Bone marrow (tissue), 2 donors: ENCODE data around the gene STAC.
"Not testable (repeated sequence)": the region's sequence is repeated elsewhere in the genome, so short reads cannot be mapped to it uniquely, and the experiment has no call there.

Experiments used
- DNase-seq, 2 donors: peaks; one replicate each; lab custom pipeline; 2025; lab: John Stamatoyannopoulos, UW

Gene STAC

DNA sequence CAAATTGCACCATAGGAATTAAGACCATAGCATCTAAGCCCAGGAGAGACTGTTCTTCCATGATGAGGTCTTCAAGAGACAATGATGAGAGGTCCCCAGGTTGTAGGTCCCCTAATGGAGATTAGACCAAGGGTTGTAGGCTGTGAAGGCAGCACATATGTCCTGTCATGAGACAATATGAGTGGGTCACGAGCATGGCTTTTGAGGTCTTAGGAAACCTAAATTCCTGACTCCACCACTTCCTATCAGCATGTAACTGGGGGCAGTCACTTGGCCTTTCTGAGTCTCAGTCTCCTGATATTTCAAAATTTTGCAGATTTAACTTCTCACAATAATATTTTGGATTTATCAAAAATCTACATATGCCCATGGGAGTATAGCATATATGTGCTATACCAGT lies 31.3 kb downstream of the STAC start:
- DNase-seq, result no peak

DNA sequence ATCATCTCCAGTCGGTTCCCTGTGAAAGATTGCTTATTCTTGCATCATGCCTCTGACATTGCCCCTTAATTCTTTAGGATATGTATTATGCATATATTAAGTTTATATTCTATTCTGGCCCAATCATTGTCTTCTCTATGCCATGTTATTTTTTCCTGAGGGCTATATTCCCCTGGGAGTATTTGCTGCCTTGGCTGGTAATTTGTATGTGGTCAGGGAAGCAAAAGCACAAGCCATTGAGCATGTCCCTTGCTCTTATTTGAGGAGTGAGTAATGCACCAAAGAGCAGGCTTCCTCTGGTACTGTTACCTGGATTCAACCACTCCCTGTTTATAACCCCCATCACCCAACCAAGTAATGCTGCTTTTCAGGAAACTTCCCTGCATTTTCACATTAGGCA lies 36.3 kb downstream of the STAC start:
- DNase-seq, result no peak

DNA sequence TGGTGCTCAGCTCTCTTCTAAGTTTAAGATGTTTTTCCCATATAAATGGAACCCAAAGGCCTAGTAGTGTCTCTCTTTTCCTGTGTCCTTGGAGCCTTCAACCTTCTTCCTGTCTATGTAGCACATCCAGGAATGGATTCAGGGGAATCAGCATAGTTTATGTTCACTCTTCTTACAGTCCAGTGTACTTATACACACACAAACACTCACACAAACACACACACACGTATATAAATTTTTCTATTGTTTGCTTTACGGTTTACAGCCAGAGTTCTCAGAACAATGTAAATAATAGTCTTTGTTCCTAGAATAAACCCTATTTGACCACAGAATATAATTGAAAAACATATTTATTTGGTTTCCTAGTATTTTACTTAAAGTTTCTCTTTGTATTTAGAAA lies 36.9 kb downstream of the STAC start:
- DNase-seq, result no peak

GRCh38 chr3:36418296-36418695 lies 38.0 kb downstream of the STAC start:
- DNase-seq, result no peak

DNA sequence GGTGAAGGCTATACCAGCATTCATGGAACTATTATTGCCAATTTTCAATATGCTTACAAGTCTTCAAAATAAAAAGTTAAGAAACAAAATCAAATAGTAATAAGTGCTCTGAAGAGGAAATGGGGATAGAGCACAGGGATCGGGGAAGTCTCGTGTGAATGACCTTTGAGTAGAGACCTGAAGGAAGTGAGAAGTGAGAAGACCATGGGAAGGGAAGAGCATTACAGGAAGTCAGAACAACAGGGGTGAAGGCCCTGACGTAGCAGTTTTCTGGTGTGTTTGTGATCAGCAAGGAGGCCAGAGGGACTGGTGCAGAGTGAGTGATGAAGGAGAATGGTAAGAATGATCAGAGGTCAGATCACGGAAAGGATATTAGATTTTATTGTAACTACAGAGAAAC lies 48.1 kb downstream of the STAC start:
- no peak for DNase-seq

GRCh38 chr3:36429986-36430485 lies 49.7 kb downstream of the STAC start:
- DNase-seq, result no peak

DNA sequence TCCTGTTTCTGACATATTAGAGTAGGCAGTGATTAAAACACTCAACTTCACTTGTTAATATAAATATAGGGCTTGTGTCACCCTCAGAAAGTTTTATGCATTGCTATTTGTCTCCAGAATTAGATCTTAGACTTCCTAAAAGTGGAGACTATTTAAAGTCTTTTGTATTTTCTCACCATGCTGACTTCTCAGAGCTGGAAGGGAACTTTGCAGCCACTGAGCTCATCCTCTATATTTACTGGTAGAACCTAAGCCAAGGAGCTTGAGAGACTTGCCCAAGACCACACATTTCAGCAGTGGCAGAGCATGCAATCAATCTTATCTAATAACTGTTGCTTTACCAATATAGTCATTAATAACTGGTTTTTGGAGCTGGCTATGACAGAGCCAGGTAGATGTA lies 53.2 kb downstream of the STAC start:
- no peak for DNase-seq

DNA sequence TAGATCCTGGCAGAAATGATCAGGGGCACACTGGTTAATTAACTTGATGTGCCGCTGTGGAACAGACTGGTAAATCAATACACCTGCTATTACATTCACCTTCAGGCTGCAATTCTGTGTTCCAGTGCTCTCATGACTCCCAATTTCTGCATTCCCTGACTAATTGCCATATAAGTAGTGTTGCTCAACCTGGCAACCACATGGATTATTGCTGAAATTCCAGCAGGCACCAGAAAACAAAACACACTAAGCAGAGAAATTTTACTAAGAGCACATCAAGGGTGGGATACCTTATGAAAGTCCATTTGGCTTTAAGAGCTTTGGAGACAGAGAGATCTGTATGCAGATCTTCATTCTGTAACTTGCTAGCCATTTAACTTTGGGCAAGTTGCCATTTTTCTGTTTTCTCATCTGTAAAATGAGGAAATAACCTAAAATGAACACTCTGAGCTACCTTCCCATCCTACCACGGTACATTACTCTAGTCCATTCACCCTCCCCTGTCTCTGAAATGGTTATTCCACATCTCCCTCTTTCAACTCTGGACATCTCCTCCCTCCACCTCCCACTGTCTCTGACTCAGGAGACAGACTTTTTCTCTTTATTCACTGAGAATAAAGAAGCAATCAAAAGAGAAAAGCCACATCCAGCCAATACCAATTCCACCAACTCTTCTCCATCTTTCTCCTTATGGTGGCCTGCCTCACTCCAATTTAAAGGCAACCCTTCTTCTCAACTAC lies 54.6 kb downstream of the STAC start:
- no peak for DNase-seq

GRCh38 chr3:36443028-36443686 lies 62.9 kb downstream of the STAC start:
- DNase-seq, result no peak

DNA sequence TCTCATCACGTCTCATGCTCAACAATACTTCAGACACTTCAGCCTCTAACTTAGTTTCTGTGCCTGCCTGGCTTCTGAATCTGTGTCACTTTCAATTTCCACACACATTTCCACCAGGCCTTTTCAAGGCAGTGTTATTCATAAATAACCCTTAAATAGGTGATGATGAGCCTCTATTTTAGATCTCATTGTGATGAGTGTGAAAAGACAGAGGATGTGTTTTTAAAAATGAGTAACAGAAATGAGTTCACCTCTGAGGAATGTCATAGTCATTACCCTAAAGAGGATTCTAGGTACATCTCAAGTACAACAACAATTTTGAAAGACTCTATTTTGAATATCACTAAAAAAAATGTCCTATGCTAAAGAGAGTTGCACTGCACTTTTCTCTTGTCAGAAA lies 64.6 kb downstream of the STAC start:
- DNase-seq, result no peak

DNA sequence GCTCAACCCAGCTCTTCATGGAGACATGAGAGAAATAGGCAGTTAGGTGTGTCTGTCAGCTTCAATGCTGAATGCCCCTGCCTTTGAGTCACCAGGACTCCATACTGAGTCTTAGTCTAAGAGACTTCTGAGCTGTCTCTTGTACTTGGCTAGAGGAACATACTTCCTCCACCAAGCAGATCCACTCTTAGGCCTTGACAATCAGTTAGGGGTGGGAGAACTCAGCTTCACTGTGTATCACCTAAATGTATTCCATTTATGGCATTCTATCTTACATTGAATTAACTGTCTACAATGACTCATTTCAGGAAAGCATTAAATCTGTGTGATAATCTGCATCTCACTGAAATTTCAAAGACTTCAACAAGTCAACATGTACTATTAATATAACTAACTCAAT lies 66.0 kb downstream of the STAC start:
- DNase-seq, result no peak

DNA sequence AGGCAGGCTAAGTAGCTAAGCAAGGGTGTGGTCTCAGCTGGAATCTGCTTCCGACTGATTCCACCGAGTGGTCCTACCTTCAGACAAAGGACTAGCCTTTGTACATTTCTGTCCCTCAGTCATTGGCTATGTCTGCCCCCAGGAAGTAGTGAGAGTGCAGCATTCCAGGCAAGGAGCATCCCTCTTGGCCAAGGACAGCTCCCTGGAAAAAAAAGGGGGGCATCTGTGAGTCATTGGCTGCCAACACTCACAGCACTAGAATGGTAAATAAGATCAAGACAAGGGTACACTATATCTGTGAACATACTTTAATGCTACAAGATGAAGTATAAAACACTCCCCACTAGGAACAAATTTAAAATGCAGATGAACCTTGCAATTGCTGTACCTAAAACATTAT lies 66.8 kb downstream of the STAC start:
- no peak for DNase-seq

DNA sequence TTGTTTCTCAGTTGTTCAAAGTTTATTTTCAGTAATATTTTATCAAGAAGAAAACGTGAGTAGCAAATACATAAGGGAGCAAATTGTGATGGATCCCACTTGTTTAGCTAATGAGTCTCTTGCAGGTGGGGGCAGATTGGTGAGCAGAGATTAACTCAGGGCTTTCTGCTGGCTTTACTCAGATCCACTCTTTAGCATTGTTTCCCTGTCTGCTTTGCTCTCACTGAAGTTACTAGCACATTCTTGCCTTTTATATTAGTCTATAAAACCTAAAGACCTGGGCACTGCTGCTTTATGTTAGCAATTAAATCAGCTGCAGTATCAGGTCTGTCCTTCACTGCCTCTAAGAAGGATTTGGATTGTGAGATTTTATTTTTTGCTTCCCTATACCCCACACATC lies 71.5 kb downstream of the STAC start:
- DNase-seq, result no peak

- DNase-seq, result not testable (repeated sequence)
Observed at GRCh38 chr3:36453213-36453612, 72.9 kb downstream of the STAC start.

GRCh38 chr3:36453896-36454295 lies 73.6 kb downstream of the STAC start:
- DNase-seq, result not testable (repeated sequence)

- no peak for DNase-seq
Observed at GRCh38 chr3:36455406-36455805, 75.1 kb downstream of the STAC start.

- DNase-seq, result no peak
Observed at GRCh38 chr3:36456784-36457183, 76.5 kb downstream of the STAC start.

- no peak for DNase-seq
Observed at GRCh38 chr3:36457667-36458066, 77.4 kb downstream of the STAC start.

GRCh38 chr3:36459177-36459576 lies 78.9 kb downstream of the STAC start:
- DNase-seq, result no peak

- DNase-seq, result no peak
Observed at GRCh38 chr3:36461597-36461996, 81.3 kb downstream of the STAC start.

- not testable (repeated sequence) for DNase-seq
Observed at GRCh38 chr3:36472045-36472444, 91.7 kb downstream of the STAC start.

- no peak for DNase-seq
Observed at GRCh38 chr3:36475558-36475957, 95.3 kb downstream of the STAC start.

DNA sequence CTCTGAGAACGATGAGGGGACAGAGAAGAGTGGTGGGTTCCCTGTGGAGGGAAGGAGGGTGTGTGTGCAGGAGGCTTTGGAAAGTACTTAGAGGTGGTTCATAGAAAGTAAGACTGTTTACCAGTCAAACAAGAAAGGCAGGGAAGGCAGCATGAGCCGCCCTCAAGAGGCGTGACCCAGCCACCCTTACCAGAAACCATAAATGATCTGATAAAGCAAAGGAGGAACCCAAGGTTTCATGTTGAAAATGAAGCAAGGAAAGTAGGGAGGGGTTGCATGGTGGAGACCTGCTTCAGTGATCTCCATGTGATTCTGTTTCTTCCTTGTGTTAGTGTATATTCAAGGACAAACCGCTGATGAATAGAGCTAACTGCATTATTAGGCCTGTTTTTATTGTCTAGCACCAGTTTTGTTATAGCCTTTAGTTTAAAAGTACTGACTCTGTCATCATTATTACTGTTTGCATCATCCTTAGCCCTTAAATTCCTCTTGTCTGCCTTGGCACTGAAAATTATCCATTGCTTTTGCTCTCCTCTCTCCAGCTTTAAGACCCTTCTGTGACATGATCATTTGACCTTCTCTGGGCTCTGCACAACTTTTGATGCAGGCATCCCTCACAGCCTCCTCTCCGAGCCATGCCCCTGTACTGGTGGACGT lies 96.1 kb downstream of the STAC start:
- DNase-seq, result no peak
